ENCODE measurements around the gene SV2B. TPM values are rescaled to one million over a fixed set of nuclear protein-coding genes. Genes with fewer than 3 reads are reported as not detected.

Gene SV2B
- total RNA-seq, 1 donor from 2014 or later: 1.2 TPM

DNA sequence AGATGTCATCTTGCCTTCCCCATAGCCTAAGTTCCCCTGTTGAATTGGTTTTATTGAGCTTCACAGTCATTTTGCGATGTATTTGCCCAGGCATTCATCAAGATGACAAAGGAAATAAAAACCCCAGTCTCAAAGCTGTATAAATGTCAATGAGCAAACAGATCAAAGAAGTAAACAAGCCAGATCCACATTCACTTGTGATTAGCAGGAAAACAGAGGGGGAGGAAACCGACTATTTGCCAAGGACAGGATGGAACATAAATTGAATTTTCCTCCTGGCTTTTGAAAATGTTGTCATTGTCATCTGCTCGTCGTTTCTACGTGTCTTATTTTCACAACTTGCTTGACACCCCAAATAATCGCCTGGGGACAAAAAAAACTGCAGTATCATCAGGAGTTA, 83.5 kb downstream of the SV2B start:
- intact Hi-C loops (cut with DNase I): no loop called here
- DNase-seq (no peak), ATAC-seq (no peak)
- TF ChIP-seq CTCF (IDR thresholded peaks at IDR 0.05): no peak
- no peaks in the 10 kb centered on the region for H3K36me3 ChIP-seq
- no peaks in the 10 kb centered on the region for H3K27me3 ChIP-seq (ENCODE audit: low read depth)
- H3K9me3 ChIP-seq: no peaks in the 10 kb centered on the region
- no peak overlapping the region for H3K4me3 ChIP-seq
- no peak overlapping the region for H3K27ac ChIP-seq
- H3K4me1 ChIP-seq: no peaks in the 10 kb centered on the region

GRCh38 chr15:91184441-91184840, 84.4 kb downstream of the SV2B start:
- intact Hi-C loops (cut with DNase I): no loop called here
- no peak for TF ChIP-seq CTCF (IDR thresholded peaks at IDR 0.05)
- H3K36me3 ChIP-seq: no peaks in the 10 kb centered on the region
- H3K27me3 ChIP-seq (ENCODE audit: low read depth): no peaks in the 10 kb centered on the region
- no peak for ATAC-seq
- DNase-seq: no peak
- H3K27ac ChIP-seq: no peak overlapping the region
- H3K4me3 ChIP-seq: no peak overlapping the region
- H3K9me3 ChIP-seq: no peaks in the 10 kb centered on the region
- H3K4me1 ChIP-seq: no peaks in the 10 kb centered on the region

DNA sequence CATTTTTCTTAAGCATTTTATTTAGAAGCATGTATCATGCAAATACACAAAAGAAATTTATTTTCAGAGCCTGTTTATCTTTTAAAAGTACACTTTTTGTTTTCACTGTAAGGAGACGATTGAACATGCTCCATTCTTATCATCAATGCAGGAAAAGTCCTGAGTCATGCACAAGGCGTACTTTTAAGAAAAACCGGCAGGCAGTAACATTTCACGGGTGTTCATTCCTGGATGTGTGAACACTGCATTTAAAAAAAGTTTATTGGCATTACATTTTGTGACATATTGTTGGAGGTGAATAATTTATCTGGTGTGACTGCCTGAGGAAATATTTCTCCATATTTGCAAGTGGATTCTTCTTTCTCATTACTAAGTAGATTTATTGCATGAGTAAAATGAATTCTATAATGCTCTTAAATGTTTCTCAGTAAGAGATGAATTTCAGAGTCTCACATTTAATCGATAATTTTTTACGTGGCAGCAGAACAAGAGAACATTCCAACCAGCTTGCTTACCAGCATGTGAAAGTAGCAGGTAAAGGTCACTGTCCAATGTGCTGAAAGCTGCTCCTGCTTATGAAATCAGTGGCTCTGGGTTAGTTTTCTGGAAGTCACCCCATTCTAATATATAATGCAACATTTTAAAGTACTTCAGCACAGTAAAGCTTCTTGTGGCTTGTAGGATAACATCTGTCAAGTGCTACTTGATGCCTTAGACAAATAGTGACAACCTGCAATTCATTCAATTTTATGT, 87.0 kb downstream of the SV2B start:
- ATAC-seq: no peak
- no peak overlapping the region for H3K4me3 ChIP-seq
- DNase-seq: no peak
- no peaks in the 10 kb centered on the region for H3K4me1 ChIP-seq
- no peak overlapping the region for H3K27ac ChIP-seq
- intact Hi-C loops (cut with DNase I): no loop called here
- no peaks in the 10 kb centered on the region for H3K36me3 ChIP-seq
- no peak for TF ChIP-seq CTCF (IDR thresholded peaks at IDR 0.05)
- no peaks in the 10 kb centered on the region for H3K9me3 ChIP-seq
- no peaks in the 10 kb centered on the region for H3K27me3 ChIP-seq (ENCODE audit: low read depth)

DNA sequence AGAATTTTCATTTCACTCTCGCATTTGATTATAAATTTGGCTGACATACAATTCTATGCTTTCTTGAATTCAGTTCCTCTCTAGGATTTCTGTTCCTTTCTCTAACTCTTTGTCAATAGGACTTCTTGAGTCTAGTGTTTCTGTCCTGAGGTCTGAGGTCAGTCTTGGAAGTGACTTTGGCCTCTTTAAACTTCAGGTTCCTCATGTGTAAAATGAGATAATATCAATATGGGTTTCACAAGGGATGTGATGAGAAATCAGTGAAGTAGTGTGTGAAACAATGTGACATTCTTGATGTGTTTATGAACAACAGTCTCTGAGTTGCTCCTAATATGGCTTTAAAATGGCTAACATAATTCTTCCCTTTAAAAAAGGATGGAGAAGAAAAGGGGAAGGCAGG, 92.2 kb downstream of the SV2B start:
- no peak overlapping the region for H3K4me3 ChIP-seq
- peaks cover 3% of the 10 kb centered on the region for H3K27me3 ChIP-seq (ENCODE audit: low read depth)
- no peaks in the 10 kb centered on the region for H3K9me3 ChIP-seq
- no peaks in the 10 kb centered on the region for H3K36me3 ChIP-seq
- H3K4me1 ChIP-seq: no peaks in the 10 kb centered on the region
- intact Hi-C loops (cut with DNase I): no loop called here
- no peak overlapping the region for H3K27ac ChIP-seq
- ATAC-seq (no peak), DNase-seq (no peak)
- TF ChIP-seq CTCF (IDR thresholded peaks at IDR 0.05): no peak

- DNase-seq: no peak
- H3K27me3 ChIP-seq (ENCODE audit: low read depth): peaks cover 3% of the 10 kb centered on the region
- intact Hi-C loops (cut with DNase I): no loop called here
- TF ChIP-seq CTCF (IDR thresholded peaks at IDR 0.05): no peak
- H3K4me3 ChIP-seq: no peak overlapping the region
- H3K36me3 ChIP-seq: no peaks in the 10 kb centered on the region
- H3K4me1 ChIP-seq: no peaks in the 10 kb centered on the region
- no peaks in the 10 kb centered on the region for H3K9me3 ChIP-seq
- H3K27ac ChIP-seq: no peak overlapping the region
- ATAC-seq: no peak
Measured at GRCh38 chr15:91192690-91193377, 92.8 kb downstream of the SV2B start.

Data from lower lobe of right lung (tissue), 2 donors.